Measurements from ENCODE around the gene SMIM32.

GRCh38 chr5:136186796-136187195 lies 6.2 kb downstream of the SMIM32 start:
- TF ChIP-seq POLR2A (IDR thresholded peaks at IDR 0.05) (no peak), CTCF (IDR thresholded peaks at IDR 0.05) (no peak)

Data from upper lobe of left lung (tissue), 4 donors.